ENCODE results near the gene PAPOLA.
A peak's percentile ranks its signal among the peaks of the same experiment; 100 is the strongest.
"Not testable (repeated sequence)": the region's sequence is repeated elsewhere in the genome, so short reads cannot be mapped to it uniquely, and the experiment has no call there.

PAPOLA gene

DNA sequence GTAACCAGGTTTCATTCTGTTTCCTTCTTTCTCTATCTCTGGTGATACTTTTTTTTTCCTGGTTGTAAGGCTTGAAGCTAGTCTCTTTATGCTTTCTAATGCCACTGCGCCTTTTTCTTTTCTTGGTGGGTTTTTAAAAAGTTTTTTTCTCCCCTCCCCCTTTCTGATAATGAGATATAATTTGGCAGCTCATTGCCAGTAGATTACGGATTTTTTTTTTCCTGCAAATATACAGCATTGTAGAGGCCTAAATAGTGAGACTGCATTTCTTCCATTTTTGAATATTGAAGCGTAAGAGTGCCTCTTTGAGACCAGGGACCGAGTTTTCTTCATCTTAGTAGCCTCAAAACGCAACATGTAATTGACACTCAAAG lies 1.1 kb downstream of the PAPOLA start:
- DNase-seq, result no peak

- DNase-seq, result not testable (repeated sequence)
Observed at GRCh38 chr14:96504353-96504752, 2.2 kb downstream of the PAPOLA start.

DNA sequence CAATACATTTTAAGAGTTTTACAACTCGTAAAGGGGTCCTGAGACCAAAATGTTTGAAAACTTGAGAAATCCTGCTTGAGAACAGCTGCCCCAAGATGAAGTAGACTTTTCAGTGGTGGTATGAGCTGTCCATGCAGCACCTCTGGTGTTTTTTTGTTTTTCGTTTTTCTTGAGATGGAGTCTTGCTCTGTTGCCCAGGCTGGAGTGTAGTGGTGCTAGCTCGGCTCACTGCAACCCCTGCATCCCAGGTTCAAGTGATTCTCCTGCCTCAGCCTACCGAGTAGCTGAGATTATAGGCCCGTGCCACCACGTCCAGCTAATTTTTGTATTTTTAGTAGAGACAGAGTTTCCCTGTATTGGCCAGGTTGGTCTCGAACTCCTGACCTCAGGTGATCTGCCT lies 5.5 kb downstream of the PAPOLA start:
- no peak for DNase-seq

GRCh38 chr14:96508900-96509299 lies 6.7 kb downstream of the PAPOLA start:
- no peak for DNase-seq

DNA sequence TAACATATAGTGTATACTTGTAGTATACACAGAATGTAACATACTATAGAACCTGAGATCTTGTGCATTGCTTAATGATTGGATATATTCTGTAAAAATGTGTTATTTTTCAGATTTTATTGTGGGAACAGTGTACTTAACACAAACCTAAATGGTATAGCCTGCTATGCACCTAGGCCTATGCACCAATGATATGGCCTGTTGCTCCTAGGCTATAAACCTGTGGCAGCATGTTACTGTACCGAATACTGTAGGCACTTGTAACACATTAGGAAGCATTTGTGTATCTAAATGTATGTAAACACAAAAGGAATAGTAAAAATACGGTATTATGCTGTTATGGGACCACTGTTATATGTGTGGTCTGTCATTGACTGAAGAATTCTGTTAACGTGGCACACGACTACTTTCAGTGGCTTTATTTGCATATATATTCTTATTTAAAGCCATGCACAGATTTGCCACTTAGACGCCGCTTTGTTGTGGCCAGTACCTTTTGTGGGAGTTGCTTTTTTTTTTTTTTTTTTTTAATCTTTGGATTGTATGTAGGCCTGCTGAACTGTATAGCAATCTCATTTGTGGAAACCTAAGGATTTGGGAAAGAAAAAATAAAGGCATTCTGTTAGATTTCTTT lies 7.4 kb downstream of the PAPOLA start:
- no peak for DNase-seq

- DNase-seq, result no peak
Observed at GRCh38 chr14:96511146-96511545, 9.0 kb downstream of the PAPOLA start.

DNA sequence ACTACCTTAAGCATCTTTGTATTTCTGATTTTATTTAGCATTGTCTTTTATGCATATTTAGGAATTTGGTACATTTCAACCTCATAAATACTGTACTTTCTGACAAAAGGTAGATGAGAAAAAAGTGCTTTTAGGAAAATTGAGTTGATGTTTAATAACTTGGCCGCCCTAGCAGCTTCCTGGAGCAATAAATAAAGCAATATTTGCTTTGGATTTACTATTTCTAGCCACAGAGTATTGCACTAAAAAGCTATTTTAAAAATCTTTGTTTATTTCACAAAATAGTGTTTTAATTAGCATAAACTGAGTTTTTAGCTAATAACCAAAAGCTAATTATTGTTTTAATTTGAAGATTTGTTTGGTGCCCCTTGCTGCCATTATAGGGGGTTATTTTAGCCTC lies 9.5 kb downstream of the PAPOLA start:
- no peak for DNase-seq

DNA sequence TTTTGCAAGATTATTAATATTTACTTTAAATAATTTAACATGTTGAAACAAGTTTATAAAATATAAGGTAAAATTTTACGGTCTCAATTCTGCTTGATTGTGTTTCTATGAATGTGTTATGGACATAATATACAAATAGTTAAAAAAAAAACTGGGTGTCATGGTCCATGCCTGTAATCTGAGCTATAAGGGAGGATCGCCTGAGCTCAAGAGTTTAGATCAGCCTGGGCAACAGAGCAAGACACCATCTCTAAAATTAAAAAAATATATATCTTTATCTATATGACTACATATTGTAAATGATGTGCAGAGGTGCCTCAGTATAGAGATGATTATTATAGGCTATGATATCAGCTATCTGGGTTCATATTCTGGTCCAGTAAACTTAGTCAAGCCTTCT lies 9.9 kb downstream of the PAPOLA start:
- DNase-seq, result no peak

- no peak for DNase-seq
Observed at GRCh38 chr14:96512602-96513397, 10.6 kb downstream of the PAPOLA start.

DNA sequence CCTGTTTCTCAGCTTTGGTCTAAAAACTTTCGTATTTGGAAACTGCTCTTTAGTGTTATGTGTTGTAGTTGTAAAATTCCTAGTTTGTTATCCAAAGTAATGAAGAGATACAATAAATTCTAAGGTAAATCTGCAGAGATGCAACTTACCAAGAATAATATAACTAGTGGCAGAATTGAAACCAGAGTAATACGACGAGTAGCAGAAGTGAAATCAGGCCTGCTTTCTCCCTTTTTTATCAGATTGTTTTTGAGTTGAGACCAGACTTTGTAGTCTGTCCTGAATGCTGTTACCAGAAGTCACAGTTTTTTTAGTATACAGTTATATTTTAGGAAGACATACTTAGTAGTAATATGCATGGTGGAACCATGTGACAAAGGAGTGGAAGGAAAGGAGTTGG lies 12.5 kb downstream of the PAPOLA start:
- no peak for DNase-seq

DNA sequence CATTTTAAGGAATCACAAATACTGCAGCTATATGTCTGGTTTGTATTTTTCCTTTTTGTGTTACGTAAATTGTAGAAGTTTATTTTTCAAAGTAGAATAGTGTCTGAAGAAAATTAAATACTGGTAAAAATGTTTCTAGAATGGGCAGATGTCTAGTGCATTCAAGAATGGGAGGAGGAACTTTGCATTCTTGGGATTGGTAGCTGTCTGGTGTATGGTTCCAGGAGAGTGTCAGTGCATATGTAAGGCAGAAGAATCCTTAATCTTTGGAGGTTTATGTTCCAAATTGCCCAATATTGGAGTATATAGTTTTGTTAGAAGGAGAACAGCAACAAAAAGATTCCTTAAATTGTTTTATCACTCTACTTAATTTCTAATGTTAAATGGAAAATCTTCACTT lies 13.5 kb downstream of the PAPOLA start:
- no peak for DNase-seq

DNA sequence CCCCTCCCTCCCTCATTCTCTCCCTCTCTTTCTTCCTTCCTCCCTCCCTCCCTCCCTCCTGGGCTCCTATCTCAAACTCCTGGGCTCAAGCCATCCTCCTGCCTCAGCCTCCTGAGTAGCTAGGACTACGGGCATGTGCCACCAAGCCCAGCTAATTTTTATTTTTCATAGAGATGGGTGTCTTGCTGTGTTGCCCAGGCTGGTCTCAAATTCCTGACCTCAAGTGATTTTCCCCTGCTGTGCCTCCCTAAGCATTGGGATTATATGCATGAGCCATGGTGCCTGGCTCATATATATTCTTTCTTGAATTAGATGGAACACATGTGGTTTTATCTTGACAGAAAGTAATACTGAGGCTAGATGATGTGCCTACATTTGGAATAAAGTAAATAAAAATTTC lies 14.2 kb downstream of the PAPOLA start:
- no peak for DNase-seq

DNA sequence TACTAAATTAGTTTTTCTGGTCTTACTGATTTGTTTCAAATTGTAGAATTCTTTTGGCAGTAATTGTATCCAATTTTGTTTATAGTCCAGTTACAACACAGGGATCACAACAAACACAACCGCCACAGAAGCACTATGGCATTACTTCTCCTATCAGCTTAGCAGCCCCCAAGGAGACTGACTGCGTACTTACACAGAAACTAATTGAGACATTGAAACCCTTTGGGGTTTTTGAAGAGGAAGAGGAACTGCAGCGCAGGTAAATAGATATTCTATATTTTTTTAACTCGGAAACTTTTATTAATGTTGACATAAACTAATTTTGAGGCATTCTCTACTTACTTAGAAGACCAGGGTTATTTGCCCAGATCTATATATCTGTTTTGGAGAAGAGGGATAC lies 17.8 kb downstream of the PAPOLA start:
- no peak for DNase-seq

DNA sequence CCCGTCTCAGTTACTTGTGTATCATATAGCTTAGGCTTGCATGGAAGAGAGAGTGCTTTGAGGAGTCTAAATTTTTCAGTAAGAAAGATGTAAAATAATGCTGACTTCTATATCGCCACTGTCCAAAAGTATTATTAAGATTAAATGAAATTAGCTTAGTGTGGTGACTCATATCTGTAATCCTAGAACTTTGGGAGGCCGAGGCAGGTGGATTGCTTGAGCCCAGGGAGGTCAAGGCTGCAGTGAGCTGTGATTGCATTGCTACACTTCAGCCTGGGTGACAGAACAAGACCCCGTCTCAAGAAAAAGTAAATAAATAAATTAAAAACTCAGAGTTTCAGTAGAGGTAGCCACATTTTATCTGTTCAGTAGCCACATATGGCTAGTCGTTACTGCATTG lies 23.3 kb downstream of the PAPOLA start:
- DNase-seq, result no peak

DNA sequence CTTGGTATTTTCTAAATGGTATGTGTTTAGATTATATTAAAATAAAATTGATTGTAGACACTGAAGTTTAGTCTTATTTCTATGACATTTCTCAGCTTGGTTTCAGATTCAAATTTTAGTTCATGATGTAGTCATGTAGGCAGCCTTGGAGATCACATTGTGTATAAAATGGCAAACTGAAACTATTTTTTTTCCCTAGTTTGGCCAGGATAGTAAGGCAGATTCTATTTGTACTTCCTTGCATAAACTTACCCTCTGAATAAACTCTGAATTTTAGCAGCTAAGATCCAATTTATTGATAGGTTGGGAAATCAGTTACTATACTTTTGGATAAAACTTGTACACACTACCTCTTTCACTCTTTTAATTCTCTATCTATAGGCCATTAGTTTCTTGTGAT lies 30.4 kb downstream of the PAPOLA start:
- DNase-seq, result no peak

DNA sequence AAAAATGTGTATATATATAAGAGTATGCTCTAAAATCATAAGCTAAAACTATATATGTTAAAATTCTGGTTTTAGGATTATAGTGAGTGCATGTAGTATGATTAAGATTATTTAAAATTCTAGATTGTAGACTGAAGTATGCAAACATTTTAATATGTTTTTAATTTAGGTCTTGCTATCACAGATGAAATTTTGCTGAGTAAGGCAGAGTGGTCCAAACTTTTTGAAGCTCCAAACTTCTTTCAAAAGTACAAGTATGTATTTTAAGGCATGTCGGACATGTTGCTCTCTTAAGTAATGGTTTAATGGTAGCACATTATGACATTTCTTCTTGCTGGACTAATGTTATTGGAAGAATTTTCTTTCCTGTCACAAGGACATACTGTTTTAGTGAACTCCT lies 34.6 kb downstream of the PAPOLA start:
- no peak for DNase-seq

DNA sequence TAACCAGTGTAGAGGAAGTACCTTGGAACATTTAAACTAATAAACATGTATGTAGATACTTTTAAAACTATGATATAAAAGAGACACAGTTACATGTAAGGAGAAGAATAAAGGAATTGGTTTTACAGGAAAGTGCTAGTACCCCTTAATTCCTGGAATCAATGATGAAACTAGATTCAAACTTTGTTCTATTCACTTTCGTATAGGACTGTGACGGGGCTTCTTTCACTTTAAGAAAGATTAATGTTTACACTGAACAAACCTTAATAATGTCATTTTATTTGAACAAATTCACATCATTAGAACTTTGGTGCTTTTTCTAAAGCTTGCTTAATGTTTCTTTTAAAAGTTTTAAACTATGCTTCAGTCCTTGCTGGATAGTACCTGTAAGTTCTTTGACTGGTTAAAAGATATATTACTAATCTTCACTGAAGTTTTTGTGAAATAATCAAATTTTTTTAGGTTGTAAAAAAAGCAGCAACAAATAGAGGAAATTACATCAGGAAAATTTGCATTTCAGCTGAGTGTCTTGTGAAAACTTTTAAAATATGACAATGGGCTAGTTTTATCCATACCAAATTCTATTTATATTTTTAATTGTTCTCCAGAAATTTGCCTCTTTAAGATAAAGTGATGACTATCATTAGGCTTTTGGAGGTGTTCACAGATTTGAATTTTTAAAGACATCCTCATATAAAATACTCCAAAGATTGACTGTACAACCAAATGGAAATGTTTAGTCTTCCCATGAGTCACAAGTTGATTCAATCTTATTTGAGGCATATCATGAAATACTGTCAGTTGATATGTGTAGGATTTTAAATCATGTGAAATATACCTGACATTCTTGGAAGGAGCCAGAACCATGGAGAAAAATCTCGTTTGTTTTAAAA lies 36.2 kb downstream of the PAPOLA start:
- DNase-seq, result no peak

GRCh38 chr14:96538990-96539317 lies 36.8 kb downstream of the PAPOLA start:
- no peak for DNase-seq

- DNase-seq, result peak; percentile 6
Observed at GRCh38 chr14:96554315-96554910, 52.2 kb downstream of the PAPOLA start.

- no peak for DNase-seq
Observed at GRCh38 chr14:96559571-96559970, 57.4 kb downstream of the PAPOLA start.

DNA sequence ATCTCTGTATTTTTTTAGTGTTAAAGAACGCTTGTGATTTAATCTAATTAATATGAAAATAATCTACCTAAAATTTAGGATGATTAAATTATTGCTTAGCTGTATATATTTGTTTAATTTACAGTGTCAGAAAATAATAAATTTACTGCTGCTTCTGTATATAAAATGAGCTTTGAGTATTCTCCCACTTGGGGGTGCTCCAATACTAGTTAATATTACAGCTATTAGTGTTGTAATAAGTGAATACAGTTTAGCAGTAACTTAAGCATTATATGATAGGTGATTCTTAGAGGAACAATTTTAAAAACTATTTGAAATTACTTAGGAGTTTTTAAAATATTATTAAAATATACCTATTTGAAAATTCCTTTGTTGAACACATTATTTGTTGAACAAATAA lies 62.2 kb downstream of the PAPOLA start:
- no peak for DNase-seq

- DNase-seq, result no peak
Observed at GRCh38 chr14:96565811-96566210, 63.6 kb downstream of the PAPOLA start.

DNA sequence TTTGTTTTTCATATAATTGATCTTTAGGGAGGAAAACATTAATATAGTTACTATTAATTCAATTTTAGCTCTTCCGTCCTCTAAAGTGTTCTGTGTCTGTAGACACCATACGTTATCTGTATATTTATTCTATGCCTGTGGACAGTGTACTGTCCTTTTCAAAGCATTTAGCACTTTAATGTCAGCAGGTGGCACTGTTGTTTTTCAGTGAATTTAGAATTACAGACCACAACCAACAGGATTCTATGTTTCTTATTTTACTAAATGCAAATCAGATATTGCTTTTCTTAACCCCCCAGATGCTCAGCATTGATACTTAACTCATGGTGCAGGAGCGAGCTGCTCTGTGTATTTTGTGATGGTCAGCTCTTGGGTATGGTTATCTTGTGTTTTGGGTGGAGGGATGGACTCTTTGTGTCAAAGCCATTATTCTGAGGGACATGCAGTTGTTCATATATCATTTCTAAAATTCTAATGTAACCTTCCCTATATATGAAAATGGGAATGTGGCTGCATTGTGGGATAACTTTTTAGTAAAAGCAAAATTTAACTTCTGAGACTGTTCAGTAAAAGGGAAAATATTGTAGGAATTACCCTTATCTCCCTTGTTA lies 65.2 kb downstream of the PAPOLA start:
- DNase-seq, result peak; percentile 19

Measured in NCI-H1092 treated with DMSO at 0.1 percent for 48 hours (cell line).